Psoas muscle (tissue), 8 donors: ENCODE data around the gene DDIT3. TPM values are rescaled to one million over a fixed set of nuclear protein-coding genes. Genes with fewer than 3 reads are reported as not detected.
A peak's percentile ranks its signal among the peaks of the same experiment; 100 is the strongest.

Source experiments
- ATAC-seq, 4 donors: fragments of 200-7000 bp; cut with Tn5 transposase; one replicate each; pipeline ENCODE4 v1.9.1; 2020; ENCODE audit warnings: moderate library complexity in 3 of 4, mild to moderate bottlenecking in 2 of 4
- DNase-seq, 2 donors: peaks; one replicate each; pipeline ENCODE4 v3.0.0-alpha.2; 2020
- H3K27ac ChIP-seq: fragments of 200-600 bp; one replicate; pipeline ENCODE4 v1.8.0; 2022
- H3K27me3 ChIP-seq, 3 donors: fragments of 200-600 bp in 1 of 3; one replicate each; pipeline versions ENCODE4 v1.6.1 to v1.8.0; 2013 to 2022; ENCODE audit warnings: low read length in 2 of 3, mild to moderate bottlenecking in 2 of 3, moderate library complexity in 1 of 3; ENCODE audit not compliant: insufficient read depth in 3 of 3
- H3K36me3 ChIP-seq, 2 donors: fragments of 200-600 bp in 1 of 2; one replicate each; pipeline versions ENCODE4 v1.6.1 to v1.8.0; 2013 to 2022; ENCODE audit warnings: low read depth in 1 of 2, mild to moderate bottlenecking in 1 of 2, moderate library complexity in 1 of 2; ENCODE audit not compliant: insufficient read depth in 1 of 2
- H3K4me1 ChIP-seq: fragments of 200-600 bp; one replicate; pipeline ENCODE4 v1.8.0; 2022
- H3K4me3 ChIP-seq: fragments of 200-600 bp; one replicate; pipeline ENCODE4 v1.8.0; 2022; ENCODE audit warnings: mild to moderate bottlenecking
- H3K9me3 ChIP-seq: fragments of 200-600 bp; one replicate; pipeline ENCODE4 v1.8.0; 2022
- CTCF ChIP-seq: fragments of 200-600 bp; IDR thresholded peaks from one replicate; pipeline ENCODE4 v1.8.0; 2022; ENCODE audit warnings: antibody characterized with exemption
- WGBS, 3 donors: extraction: QIAGEN DNeasy Blood & Tissue Kit; methylation state at CpG; one replicate each; pipeline versions ENCODE4 v1.1.6 to v1.1.7; 2013; 5-methylcytosine and 5-hydroxymethylcytosine counted together
- intact Hi-C, 2 donors: fragments of 100-400 bp; cut with DNase I; formaldehyde crosslinking; loops; one replicate each; pipeline versions ENCODE4 v1.11.0 to v1.14.2; 2022
- polyA plus RNA-seq, 3 donors: library from polyadenylated mRNA; stranded (reverse); fragments of 200-250 nt; gene quantifications; one replicate each; pipeline ENCODE4 v1.2.3, GENCODE V29; 2013
- total RNA-seq, 4 donors: library from RNA; stranded (reverse); fragmentation: NEBNext Ultra II Directional in 2 of 4; extraction: Animal tissue kit (Norgen Biotek cat#: 25700) in 2 of 4; gene quantifications; one replicate each; pipeline versions ENCODE4 v1.2.1 to v1.2.4, GENCODE V29; 2021 to 2023
- donor health status: healthy with polysubstance abuse.
- donor health status: DM: no; HTN: no; CAD: no; lungs with moderate emphysema.
- donor health status: Bipolar disorder and iron deficiency.
- donor health status: healthy.
- donor health status: DM: yes; HTN: yes; CAD: no.
- donor health status: DM: no; HTN: no; CAD: no.
- donor health status: DM: no; HTN: no; CAD: no.
- donor health status: DM: yes; HTN: yes; CAD: no.

Gene DDIT3
- total and polyA plus RNA-seq, 7 donors, result 11.1 to 224 (median 59.5) TPM

- Histone ChIP-seq H3K36me3 (peaks cover 4 to 69% of the 10 kb centered on the region in 2 donors), H3K4me1 (peaks cover 25% of the 10 kb centered on the region), H3K4me3 (no peak overlapping the region), H3K27ac (no peak overlapping the region), H3K27me3 (no peaks in the 10 kb centered on the region), H3K9me3 (no peaks in the 10 kb centered on the region)
- no peak for TF ChIP-seq CTCF
- intact Hi-C loops, result no loop called here
- ATAC-seq (no peak), DNase-seq (no peak)
- 75 to 79% (median 79%) methylated on average over 16 of the region's 16 CpGs for WGBS, 3 donors
These were observed 5.5 kb upstream of the DDIT3 start for GRCh38 chr12:57525615-57526383.

- no peaks in the 10 kb centered on the region for H3K9me3 ChIP-seq
- H3K4me1 ChIP-seq, result peaks cover 25% of the 10 kb centered on the region
- intact Hi-C loops, result loop anchor here in 1 of 2 donors (5.0 kb wide), 1 partner anchor 38 kb away; the partner anchor contains the start of gene MARS1
- H3K27me3 ChIP-seq, result no peaks in the 10 kb centered on the region
- ATAC-seq (no peak), DNase-seq (peak in 1 of 2 donors; percentile 53)
- TF ChIP-seq CTCF, result no peak
- peak overlapping the region; percentile 96 for H3K4me3 ChIP-seq
- H3K27ac ChIP-seq, result no peak overlapping the region
- H3K36me3 ChIP-seq, result peaks cover 2 to 61% of the 10 kb centered on the region in 2 donors
- 48 to 58% (median 53%) methylated on average over 9 to 11 of the region's 11 CpGs for WGBS, 3 donors
These were observed 4.7 kb upstream of the DDIT3 start for GRCh38 chr12:57524814-57525614.

GRCh38 chr12:57523706-57524614 is 3.6 kb upstream of the DDIT3 start:
- ATAC-seq (no peak), DNase-seq (no peak)
- Histone ChIP-seq H3K9me3 (no peaks in the 10 kb centered on the region), H3K36me3 (peaks cover 2 to 50% of the 10 kb centered on the region in 2 donors), H3K27me3 (no peaks in the 10 kb centered on the region), H3K27ac (peak overlapping the region; percentile 100), H3K4me3 (peak overlapping the region; percentile 96), H3K4me1 (peaks cover 30% of the 10 kb centered on the region)
- WGBS, 3 donors, result 61 to 72% (median 65%) methylated on average over 14 of the region's 14 CpGs
- intact Hi-C loops, result loop anchor here in 1 of 2 donors (5.0 kb wide), 1 partner anchor 37 kb away; the partner anchor contains the start of gene MARS1
- TF ChIP-seq CTCF, result no peak

- no peak for TF ChIP-seq CTCF
- 0 to 2% (median 1%) methylated on average over 14 to 38 of the region's 38 CpGs for WGBS, 3 donors
- peak overlapping the region; percentile 96 for H3K4me3 ChIP-seq
- H3K27ac ChIP-seq, result peak overlapping the region; percentile 100
- H3K4me1 ChIP-seq, result peaks cover 38% of the 10 kb centered on the region
- DNase-seq (peak; percentile 54 to 80), ATAC-seq (peak in 1 of 4 donors; percentile 0)
- intact Hi-C loops, result loop anchor here in 1 of 2 donors (5.0 kb wide), 1 partner anchor 36 kb away; the partner anchor contains the start of gene MARS1
- H3K27me3 ChIP-seq, result no peaks in the 10 kb centered on the region
- no peaks in the 10 kb centered on the region for H3K9me3 ChIP-seq
- peaks cover 0 to 42% of the 10 kb centered on the region in 2 donors for H3K36me3 ChIP-seq
These were observed 2.8 kb upstream of the DDIT3 start for GRCh38 chr12:57522887-57523705.
